Glutamatergic neuron (in vitro differentiated cells): Measurements from ENCODE around the gene POR. TPM values are rescaled to one million over a fixed set of nuclear protein-coding genes. Genes with fewer than 3 reads are reported as not detected.
A peak's percentile ranks its signal among the peaks of the same experiment; 100 is the strongest.
"Not testable (repeated sequence)": the region's sequence is repeated elsewhere in the genome, so short reads cannot be mapped to it uniquely, and the experiment has no call there.

Experiments
- DNase-seq: peaks from one replicate; pipeline ENCODE4 v3.0.0; 2022
- H3K27ac Mint-ChIP-seq: one replicate; pipeline ENCODE4 v1.8.0; 2020; ENCODE audit warnings: mild to moderate bottlenecking, mixed read lengths, inconsistent platforms; ENCODE audit not compliant: unreplicated experiment
- H3K27me3 Mint-ChIP-seq: one replicate; pipeline ENCODE4 v1.8.0; 2020; ENCODE audit warnings: mild to moderate bottlenecking, moderate library complexity, mixed read lengths, inconsistent platforms; ENCODE audit not compliant: unreplicated experiment
- H3K36me3 Mint-ChIP-seq: one replicate; pipeline ENCODE4 v1.8.0; 2020; ENCODE audit warnings: mild to moderate bottlenecking, mixed read lengths, inconsistent platforms; ENCODE audit not compliant: unreplicated experiment
- H3K4me1 Mint-ChIP-seq: one replicate; pipeline ENCODE4 v1.8.0; 2020; ENCODE audit warnings: mild to moderate bottlenecking, low read depth, mixed read lengths, inconsistent platforms; ENCODE audit not compliant: unreplicated experiment
- H3K4me3 Mint-ChIP-seq: one replicate; pipeline ENCODE4 v1.8.0; 2020; ENCODE audit warnings: mild to moderate bottlenecking, mixed read lengths, inconsistent platforms; ENCODE audit not compliant: unreplicated experiment
- H3K9me3 Mint-ChIP-seq: one replicate; pipeline ENCODE4 v1.8.0; 2020; ENCODE audit warnings: mild to moderate bottlenecking, moderate library complexity, mixed read lengths, inconsistent platforms; ENCODE audit not compliant: unreplicated experiment
- total RNA-seq: library from RNA; stranded (reverse); fragmentation: NEBNext Ultra II Directional; extraction: Animal tissue kit (Norgen Biotek cat#: 25700); gene quantifications from one replicate; pipeline ENCODE4 v1.2.1, GENCODE V29; 2021; ENCODE audit not compliant: unreplicated experiment
- TF ChIP-seq, protein P1 (sequence below): fragments of 200-600 bp; sonication (generic); IDR thresholded peaks from one replicate; pipeline ENCODE4 v1.5.0; 2021; ENCODE audit not compliant: partially characterized antibody, unreplicated experiment

Gene POR
- total RNA-seq, 1 donor from 2014 or later: 119 TPM

- H3K27ac Mint-ChIP-seq: peak overlapping the region; percentile 38
- DNase-seq: peak; percentile 26
- no peak overlapping the region for H3K4me3 Mint-ChIP-seq
- peaks cover 5% of the 10 kb centered on the region for H3K9me3 Mint-ChIP-seq
- no peaks in the 10 kb centered on the region for H3K36me3 Mint-ChIP-seq
- TF ChIP-seq, protein P1, sequence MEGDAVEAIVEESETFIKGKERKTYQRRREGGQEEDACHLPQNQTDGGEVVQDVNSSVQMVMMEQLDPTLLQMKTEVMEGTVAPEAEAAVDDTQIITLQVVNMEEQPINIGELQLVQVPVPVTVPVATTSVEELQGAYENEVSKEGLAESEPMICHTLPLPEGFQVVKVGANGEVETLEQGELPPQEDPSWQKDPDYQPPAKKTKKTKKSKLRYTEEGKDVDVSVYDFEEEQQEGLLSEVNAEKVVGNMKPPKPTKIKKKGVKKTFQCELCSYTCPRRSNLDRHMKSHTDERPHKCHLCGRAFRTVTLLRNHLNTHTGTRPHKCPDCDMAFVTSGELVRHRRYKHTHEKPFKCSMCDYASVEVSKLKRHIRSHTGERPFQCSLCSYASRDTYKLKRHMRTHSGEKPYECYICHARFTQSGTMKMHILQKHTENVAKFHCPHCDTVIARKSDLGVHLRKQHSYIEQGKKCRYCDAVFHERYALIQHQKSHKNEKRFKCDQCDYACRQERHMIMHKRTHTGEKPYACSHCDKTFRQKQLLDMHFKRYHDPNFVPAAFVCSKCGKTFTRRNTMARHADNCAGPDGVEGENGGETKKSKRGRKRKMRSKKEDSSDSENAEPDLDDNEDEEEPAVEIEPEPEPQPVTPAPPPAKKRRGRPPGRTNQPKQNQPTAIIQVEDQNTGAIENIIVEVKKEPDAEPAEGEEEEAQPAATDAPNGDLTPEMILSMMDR: no peak
- H3K27me3 Mint-ChIP-seq: peaks cover 5% of the 10 kb centered on the region
- peaks cover 5% of the 10 kb centered on the region for H3K4me1 Mint-ChIP-seq
These were observed 9.0 kb upstream of the POR start for GRCh38 chr7:75905785-75906604.

- DNase-seq: no peak
- Mint-ChIP-seq H3K4me1 (peaks cover 5% of the 10 kb centered on the region), H3K27me3 (peaks cover 5% of the 10 kb centered on the region), H3K9me3 (peaks cover 5% of the 10 kb centered on the region), H3K4me3 (no peak overlapping the region), H3K36me3 (no peaks in the 10 kb centered on the region), H3K27ac (no peak overlapping the region)
- TF ChIP-seq, protein P1: no peak
These were observed 7.8 kb upstream of the POR start for GRCh38 chr7:75906991-75907667.

DNA sequence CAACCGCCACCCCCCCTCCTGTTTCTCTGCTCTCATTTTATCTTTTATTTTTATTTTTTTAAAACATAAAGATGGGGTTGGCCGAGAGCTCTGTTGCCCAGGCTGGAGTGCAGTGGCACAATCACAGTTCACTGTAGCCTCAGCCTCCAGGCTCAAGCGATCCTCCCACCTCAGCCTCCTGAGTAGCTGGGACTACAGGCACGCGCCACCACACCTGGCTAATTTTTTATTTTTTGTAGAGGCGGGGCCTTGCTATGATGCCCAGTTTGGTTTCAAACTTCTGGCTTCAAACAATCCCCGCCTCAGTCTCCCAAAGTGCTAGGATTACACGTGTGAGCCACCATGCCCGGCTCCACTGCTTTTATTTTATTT lies 7.3 kb upstream of the POR start:
- not testable (repeated sequence) for H3K4me3 Mint-ChIP-seq, DNase-seq, H3K27me3 Mint-ChIP-seq, H3K36me3 Mint-ChIP-seq, H3K4me1 Mint-ChIP-seq, H3K27ac Mint-ChIP-seq, H3K9me3 Mint-ChIP-seq

DNA sequence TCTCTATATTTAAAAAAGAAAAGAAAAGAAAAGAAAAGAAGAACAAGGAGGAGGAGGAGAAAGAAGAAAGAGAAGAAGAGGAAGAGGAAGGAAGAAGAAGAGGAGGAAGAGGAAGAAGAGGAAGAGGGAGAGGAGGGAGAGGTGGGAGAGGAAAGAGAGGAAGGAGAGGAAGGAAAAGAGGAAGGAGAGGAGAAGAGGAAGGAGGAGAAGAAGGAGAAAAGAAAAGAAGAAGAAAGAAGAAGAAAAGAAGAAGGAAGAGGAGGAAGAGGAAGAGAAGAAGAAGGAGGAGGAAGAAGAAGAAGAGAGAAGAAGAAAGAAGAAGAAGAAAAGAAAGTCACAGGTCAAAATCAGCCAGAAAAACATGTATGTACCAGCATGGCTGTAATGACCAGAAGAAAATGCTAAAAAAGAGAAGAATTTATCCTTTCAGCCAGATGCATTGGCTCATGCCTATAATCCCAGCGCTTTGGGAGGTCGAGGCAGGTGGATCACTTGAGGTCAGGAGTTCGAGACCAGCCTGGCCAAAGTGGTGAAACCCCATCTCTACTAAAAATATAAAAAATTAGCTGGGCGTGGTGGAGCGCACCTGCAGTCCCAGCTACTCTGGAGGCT lies 5.3 kb upstream of the POR start:
- Mint-ChIP-seq H3K4me3 (no peak overlapping the region), H3K4me1 (peaks cover 5% of the 10 kb centered on the region), H3K36me3 (no peaks in the 10 kb centered on the region), H3K9me3 (peaks cover 7% of the 10 kb centered on the region), H3K27ac (no peak overlapping the region), H3K27me3 (peaks cover 5% of the 10 kb centered on the region)
- TF ChIP-seq, protein P1: no peak
- DNase-seq: no peak

DNA sequence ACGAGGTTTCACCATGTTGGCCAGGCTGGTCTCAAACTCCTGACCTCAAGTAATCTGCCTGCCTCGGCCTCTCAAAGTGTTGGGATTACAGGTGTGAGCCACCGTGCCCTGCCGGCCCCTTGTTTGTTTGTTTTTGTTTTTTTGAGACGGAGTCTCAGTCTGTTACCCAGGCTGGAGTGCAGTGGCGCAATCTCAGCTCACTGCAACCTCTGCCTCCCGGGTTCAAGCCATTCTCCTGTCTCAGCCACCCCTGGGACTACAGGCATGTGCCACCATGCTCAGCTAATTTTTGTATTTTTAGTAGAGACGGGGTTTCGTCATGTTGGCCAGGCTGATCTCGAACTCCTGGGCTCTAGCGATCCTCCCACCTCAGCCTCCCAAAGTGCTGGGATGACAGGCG lies 3.8 kb upstream of the POR start:
- not testable (repeated sequence) for H3K27ac Mint-ChIP-seq, DNase-seq, H3K4me3 Mint-ChIP-seq, H3K36me3 Mint-ChIP-seq, H3K4me1 Mint-ChIP-seq, H3K27me3 Mint-ChIP-seq, H3K9me3 Mint-ChIP-seq

- TF ChIP-seq, protein P1: no peak
- H3K4me3 Mint-ChIP-seq: no peak overlapping the region
- H3K4me1 Mint-ChIP-seq: peaks cover 5% of the 10 kb centered on the region
- H3K27ac Mint-ChIP-seq: no peak overlapping the region
- H3K36me3 Mint-ChIP-seq: no peaks in the 10 kb centered on the region
- no peaks in the 10 kb centered on the region for H3K27me3 Mint-ChIP-seq
- DNase-seq: no peak
- peaks cover 5% of the 10 kb centered on the region for H3K9me3 Mint-ChIP-seq
These were observed 1.5 kb upstream of the POR start for GRCh38 chr7:75913437-75913836.
